GM19324 (cell line): ENCODE measurements around the gene LILRB4.
"Not testable (repeated sequence)": the region's sequence is repeated elsewhere in the genome, so short reads cannot be mapped to it uniquely, and the experiment has no call there.

Experiments used
- ATAC-seq: cut with Tn5 transposase; IDR thresholded peaks from one replicate; pipeline ENCODE4 v1.9.1; 2021; ENCODE audit warnings: mild to moderate bottlenecking, moderate library complexity; ENCODE audit not compliant: unreplicated experiment, low FRiP score

LILRB4 gene

DNA sequence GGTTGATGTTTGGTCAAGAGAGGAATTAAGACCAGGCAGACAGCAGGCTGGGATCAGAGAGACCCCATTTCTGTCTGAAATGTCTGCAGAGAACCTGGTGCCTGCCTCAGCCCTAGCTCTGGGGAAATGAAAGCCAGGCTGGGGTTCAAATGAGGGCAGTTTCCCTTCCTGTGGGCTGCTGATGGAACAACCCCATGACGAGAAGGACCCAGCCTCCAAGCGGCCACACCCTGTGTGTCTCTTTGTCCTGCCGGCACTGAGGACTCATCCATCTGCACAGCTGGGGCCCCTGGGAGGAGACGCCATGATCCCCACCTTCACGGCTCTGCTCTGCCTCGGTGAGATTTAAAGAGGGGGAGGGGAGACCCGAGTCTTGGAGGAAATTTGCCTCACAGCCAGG, at the start of gene LILRB4:
LILRB4 (plus strand) TSS at position 256 of the 400 bp plus-strand sequence; CDS start at position 305, 49 bp downstream.
- ATAC-seq, result no peak

DNA sequence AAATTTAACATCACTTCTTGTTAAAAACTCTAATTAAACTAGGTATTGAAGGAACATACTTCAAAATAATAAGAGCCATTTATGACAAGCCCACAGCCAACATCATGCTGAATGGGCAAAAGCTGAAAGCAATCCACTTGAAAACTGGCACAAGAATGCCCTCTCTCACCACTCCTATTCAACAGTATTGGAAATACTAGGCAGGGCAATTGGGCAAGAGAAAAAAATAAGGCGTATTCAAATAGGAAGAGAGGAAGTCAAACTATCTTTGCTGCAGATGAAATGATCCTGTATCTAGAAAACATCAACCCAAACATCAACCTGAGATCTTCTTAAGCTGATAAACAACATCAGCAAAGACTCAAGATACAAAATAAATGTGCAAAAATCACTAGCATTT, 48.1 kb upstream of the LILRB4 start:
- ATAC-seq, result no peak

DNA sequence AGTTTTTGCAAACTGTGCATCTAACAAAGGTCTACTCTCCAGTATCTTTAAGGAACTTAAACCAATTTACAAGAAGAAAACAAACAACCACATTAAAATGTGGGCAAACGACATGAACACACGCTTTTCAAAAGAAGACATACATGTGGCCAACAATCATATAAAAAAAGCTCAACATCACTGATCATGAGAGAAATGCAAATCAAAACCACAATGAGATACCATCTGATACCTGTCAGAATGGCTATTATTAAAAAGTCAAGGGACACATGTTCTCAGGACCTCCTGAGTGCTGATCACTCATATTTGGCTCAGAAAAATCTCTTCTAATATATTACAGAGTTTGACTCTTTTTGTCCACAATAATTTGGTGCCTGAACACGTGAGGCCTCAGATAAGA, 46.7 kb upstream of the LILRB4 start:
- peak; percentile 34 for ATAC-seq

DNA sequence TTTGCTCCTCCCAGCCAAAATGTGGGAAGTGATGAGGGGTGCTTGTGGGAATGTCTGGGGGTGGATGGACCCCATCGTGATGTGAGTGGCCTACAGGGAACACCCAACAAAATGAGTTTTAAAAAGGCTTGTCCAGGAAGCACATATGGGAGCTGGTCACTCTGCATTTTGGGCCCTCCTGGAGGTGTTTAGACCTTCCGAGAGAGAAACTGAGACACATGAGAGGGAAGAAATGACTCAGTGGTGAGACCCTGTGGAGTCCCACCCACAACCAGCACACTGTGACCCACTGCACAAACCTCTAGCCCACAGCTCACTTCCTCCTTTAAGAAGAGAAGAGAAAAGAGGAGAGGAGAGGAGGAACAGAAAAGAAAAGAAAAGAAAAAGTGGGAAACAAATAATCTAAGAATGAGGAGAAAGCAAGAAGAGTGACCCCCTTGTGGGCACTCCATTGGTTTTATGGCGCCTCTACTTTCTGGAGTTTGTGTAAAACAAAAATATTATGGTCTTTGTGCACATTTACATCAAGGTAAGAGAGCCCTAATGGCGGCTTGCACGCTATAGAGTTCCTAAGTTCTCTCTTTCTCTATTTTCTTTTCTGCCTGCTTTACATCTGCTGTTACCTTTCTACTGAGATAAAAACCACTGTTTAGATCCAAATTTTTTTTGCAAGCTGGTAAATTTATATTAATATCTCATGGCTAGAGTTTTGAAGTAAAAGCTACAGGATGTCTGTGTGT, 45.8 kb upstream of the LILRB4 start:
- peak; percentile 77 for ATAC-seq

DNA sequence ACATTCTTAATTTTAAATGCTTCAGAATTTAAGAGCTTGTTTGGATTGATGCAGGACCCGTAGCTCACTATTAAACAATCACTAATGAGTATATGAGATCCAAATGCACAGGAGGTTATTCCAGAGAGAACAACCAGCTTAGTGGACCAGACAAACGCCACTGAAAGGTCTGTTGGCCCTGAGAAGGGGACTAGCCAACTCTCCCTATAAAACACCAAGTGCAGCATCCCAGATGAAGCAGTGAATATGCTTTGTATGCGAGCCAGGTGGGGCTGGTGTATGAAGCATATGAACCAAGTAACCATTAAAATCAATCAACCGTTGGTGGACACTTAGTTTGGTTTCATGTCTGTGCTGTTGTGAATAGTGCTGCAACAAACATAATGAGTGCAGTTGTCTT, 42.3 kb upstream of the LILRB4 start:
- ATAC-seq, result no peak

DNA sequence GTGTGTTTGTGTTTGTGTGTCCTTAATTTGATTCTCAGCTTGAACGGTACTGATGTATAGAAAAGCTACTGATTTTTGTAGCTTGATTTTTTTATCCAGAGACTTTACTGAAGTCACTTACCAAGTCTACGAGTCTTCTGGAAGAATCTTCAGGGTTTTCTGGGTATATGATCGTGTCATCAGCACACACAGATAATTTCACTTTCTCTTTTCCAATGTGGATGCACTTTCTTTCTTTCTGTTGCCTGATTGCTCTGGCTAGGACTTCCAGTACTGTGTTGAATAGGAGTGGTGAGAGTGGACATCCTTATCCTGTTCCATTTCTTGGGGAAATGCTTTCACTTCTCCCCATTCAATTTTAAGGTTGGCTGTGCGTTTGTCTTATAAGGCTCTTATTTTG, 40.4 kb upstream of the LILRB4 start:
- no peak for ATAC-seq

DNA sequence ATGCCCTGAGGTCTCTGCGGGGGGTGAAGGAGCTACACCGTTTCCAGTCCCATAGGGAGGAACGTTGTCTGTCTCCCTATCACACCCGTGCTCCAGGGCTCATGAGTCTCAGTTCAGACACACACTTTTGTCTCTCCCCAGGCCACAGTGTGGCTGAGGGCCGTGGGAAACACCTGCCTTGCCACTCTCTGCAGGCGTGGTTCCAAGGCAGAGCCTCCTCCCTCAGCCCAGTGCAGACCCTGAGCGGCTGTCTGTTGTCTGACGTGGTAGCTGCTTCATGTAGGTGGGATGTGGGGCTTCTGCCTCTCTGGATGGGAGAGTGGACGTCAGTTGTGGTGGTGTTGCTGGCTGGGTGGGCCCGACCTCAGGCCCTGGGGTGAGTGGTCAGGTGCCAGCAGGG, 38.6 kb upstream of the LILRB4 start:
- not testable (repeated sequence) for ATAC-seq

DNA sequence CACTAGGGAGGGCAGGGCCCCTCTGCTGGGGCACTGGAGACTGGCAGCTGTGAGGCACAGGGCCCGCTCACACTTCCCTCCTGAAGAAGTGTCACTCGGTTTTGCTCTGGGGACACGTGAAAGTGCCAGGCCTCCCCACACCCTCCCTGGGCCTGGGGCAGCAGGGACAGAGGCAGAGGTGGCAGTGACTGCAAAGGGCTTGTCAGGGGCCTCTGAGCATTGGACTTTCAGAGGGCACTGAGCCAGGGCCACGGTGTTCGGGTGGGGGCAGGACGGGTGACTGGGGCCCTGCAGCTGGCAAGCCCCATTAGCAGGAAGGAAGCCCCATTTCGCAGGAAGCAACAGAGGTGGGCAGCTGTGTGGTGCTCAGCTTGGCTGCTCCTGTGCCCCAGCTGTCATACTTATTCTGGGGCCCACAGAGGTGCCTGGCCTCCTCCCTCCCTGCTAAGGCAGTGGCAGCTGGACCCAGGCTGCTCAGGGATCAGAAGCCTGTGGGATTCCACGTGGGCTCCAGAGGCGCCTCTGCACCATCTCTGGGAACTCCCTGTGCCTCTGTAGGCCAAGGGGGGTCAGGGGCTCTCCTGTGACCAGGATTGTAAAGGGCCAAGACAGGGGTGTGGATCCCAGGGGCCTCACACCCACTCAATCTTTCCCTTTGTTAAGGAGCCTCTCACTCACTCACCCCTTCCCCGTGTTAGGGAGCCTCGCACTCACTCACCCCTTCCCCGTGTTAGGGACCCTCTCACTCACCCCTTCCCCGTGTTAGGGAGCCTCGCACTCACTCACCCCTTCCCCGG, 37.7 kb upstream of the LILRB4 start:
- not testable (repeated sequence) for ATAC-seq

DNA sequence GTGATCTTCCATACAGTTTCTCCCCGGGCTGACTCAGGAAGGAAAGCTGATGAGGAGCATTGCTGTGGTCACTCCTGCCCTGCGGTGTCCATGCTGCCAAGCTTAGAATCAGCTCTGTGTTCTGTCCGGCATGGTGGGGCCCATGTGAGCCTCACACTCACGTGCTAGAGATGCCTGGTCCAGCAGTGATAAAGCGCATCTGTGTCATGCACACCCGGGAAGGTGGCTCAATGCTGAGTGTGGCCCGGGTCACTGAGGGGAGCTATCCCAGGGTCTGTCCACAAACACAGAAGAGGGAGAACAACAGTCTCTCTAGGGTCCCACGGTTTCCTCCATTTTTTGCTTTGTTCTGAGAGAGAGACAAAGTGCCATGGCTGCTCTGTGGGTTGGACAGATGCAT, 36.0 kb upstream of the LILRB4 start:
- ATAC-seq, result no peak

DNA sequence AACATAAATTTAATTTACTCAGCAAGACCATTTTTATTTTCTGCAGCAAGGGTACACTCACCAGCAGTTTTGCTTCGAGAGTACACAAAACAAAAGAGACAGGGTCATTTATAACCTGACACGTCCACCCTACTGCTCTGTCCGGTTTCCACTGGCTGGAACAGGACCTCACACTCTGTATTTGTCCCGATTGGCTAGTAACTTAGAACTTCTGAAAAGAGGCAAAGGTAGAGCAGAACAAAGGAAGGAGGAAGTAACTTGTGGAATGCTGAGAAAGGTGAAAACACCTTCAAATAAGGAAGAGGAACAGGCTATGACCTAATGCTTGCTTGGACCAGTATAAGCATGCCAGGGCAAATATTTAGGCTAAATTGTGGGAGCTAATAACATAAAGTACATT, 34.9 kb upstream of the LILRB4 start:
- not testable (repeated sequence) for ATAC-seq

DNA sequence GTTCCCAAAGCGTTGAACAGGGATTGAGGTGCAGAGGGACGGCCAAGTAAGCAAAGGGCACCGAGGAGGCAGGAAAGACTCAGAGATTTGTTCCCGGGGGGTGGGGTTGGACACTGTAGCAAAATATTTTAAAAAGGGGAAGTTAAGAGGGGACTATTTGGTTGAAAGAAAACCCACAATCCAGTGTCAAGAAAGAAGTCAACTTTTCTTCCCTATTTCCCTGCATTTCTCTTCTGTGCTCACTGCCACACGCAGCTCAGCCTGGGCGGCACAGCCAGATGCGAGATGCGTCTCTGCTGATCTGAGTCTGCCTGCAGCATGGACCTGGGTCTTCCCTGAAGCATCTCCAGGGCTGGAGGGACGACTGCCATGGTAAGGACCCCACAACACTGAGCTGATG, 32.5 kb upstream of the LILRB4 start, which contains the start of gene LILRB1:
LILRB1 (plus strand) TSS at position 223 of the 400 bp plus-strand sequence. CDS start 590 bp downstream, outside the sequence.
- not testable (repeated sequence) for ATAC-seq

DNA sequence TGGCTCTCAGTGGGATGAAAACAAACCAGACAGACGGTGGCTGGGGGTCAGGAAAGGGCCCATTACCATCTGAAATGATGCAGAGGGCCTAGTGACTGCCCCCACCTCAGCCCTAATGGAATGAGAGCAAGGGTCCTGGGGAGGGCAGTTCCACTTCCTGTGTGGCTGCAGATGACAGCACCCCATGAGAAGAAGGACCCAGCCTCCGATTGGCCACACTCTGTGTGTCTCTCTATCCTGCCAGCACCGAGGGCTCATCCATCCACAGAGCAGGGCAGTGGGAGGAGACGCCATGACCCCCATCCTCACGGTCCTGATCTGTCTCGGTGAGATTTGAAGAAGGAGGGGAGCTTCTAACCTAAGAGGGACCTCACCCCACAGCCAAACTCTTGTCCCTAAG, 32.0 kb upstream of the LILRB4 start:
- ATAC-seq, result no peak

DNA sequence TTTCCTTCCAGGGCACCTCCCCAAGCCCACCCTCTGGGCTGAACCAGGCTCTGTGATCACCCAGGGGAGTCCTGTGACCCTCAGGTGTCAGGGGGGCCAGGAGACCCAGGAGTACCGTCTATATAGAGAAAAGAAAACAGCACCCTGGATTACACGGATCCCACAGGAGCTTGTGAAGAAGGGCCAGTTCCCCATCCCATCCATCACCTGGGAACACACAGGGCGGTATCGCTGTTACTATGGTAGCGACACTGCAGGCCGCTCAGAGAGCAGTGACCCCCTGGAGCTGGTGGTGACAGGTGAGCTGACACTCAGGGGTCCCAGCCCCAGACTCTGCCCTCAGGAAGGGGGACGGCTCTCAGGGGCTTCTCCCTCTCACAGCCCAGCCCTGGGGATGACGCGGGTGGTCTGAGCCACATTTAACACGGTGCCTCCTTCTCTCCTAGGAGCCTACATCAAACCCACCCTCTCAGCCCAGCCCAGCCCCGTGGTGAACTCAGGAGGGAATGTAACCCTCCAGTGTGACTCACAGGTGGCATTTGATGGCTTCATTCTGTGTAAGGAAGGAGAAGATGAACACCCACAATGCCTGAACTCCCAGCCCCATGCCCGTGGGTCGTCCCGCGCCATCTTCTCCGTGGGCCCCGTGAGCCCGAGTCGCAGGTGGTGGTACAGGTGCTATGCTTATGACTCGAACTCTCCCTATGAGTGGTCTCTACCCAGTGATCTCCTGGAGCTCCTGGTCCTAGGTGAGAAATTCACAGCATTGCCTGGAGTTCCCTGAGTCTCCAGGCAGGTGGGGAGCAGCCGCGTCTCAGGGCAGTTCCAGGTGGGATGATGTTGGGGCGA, 31.1 kb upstream of the LILRB4 start:
- ATAC-seq, result not testable (repeated sequence)

DNA sequence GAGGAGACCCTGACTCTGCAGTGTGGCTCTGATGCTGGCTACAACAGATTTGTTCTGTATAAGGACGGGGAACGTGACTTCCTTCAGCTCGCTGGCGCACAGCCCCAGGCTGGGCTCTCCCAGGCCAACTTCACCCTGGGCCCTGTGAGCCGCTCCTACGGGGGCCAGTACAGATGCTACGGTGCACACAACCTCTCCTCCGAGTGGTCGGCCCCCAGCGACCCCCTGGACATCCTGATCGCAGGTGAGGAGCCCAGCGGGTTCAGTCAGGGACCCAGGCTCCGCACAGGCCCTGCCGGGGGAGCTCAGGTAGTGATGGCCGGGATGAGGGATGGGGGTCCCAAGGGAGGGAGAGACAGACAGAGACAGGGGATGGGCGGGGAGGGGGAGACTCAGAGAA, 30.3 kb upstream of the LILRB4 start:
- not testable (repeated sequence) for ATAC-seq

DNA sequence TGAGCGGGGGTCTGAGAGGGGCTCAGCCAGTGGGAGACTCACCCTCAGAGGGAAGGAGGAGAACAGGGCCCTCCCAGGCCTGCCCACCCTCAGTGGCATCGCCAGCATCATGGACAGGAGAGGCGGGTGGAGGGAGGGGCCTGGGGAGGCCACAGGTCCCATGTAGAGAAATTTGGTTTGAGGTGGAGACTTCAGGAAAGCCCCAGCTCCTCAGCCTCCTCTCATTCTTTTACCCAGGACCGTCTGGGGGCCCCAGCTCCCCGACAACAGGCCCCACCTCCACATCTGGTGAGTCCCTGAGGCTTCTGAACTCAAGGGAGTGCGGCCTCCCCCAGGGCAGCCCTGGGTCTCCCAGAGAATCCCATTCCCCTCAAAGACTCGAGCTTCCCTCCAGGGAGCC, 29.4 kb upstream of the LILRB4 start:
- no peak for ATAC-seq

DNA sequence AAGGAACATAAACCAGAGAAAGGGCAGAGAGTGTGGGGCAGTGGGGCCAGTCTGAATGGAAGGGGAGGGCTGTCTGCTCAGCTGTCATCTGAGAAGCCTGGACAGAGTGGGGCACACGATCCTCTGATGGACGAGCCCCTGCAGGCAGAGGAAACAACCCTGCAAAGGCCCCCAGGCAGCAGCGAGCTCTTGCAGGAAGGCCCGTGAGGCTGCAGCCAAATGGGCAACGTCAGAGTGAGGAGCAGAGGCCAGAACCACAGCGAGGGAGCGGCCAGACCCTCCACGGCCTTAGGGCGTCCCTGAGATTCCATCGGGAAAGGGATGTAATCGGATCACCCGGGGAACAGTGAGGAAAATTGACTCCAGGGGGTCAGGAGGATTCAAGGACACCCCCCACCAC, 26.7 kb upstream of the LILRB4 start:
- not testable (repeated sequence) for ATAC-seq

DNA sequence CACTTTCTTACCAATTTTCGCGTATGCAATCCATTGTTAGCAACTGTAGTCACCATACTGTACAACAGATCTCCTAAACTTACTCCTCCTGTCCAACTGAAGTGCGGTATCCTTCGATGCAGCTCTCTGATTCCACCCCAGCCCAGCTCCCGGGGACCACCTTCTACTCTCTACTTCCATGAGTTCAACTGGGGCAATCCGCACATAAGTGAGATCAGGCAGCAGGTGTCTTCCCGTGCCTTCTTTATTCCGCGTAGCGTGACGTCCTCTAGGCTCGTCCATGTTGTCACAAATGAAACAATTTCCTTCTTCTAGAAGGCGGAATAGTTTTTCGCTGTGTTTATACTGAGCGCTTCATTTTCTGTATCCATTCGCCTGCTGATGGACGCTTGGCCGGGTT, 24.1 kb upstream of the LILRB4 start:
- no peak for ATAC-seq

DNA sequence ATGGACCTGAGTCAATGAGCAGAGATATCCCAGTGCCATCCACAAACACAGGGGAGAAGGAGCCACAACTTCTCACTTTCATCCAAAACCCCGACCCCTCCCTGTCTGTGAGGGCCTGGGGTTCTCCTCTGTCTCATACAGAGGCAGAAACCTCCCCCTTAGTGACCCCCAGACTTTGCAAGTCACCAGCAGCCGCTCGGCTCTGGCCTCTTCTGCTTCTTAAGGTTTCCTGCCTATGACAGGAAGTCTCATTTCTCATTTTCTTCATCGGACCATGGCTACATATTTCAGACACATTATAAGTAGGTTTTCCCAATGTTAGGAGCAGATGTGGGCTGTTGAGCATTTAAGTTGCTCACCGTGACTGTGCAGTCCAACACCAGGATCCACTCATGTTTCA, 19.8 kb upstream of the LILRB4 start:
- ATAC-seq, result not testable (repeated sequence)

DNA sequence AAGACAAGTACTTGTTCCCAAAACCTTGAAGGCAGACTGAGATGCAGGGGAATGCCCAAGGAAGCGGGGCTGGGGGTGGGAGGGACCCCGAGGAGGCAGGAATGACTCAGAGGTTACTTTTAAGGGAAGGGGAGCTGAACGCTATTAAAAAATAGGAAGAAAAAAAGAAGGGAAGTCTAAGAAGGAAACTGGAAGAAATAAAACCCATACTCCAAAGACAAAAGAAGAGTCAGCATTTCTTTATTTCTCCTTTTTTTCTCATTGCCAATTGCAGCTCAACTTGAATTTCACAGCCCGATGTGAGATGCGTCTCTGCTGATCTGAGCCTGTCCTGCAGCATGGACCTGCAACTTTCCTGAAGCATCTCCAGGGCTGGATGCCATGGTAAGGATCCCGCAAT, 19.2 kb upstream of the LILRB4 start:
- ATAC-seq, result not testable (repeated sequence)

DNA sequence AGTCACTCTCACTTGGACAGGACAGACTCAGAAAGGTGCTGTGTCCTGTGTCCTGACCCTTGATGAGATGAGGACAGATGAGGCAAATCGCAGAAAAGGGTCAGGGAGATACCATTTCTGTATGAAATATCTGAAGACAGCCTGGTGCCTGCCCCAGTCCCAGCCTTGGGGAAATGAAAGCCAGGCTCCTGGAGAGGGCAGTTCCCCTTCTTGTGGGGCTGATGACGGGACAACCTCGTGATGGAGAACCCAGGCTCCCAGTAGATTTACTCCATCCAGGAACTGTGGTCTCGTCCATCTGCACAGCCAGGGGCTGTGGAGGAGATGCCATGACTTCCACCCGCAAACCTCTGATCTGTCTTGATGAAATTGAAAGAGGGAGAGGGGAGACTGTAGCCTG, 18.7 kb upstream of the LILRB4 start:
- no peak for ATAC-seq

DNA sequence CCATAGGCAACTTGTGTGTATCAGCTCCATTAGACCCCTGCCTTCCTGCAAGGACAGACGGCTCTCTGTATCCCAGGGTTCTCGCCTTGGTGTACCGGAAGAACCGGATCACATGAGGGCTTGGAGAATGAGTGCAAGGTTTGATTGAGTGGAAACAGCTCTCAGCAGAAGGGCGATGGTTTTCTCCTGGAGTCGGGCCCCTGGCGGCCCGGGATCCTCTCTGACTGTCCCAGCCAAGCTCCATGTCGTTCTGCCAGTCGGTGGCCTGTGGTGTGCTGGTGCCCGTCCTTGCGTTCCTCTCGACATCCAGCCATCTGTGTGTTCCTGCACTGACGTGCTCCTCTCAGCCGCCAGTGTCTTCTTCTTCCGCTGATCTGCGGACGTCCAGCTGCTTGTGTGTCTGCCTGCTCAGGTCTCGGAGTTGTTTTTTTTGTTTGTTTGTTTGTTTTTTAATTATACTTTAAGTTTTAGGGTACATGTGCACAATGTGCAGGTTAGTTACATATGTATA, 16.4 kb upstream of the LILRB4 start:
- no peak for ATAC-seq
